ENCODE results near the gene GJA3.

GRCh38 chr13:20130012-20130411 is 30.8 kb downstream of the GJA3 start:
- no peak for TF ChIP-seq BHLHE40 (IDR thresholded peaks at IDR 0.05; ENCODE audit: borderline replicate concordance)
- no peak for TF ChIP-seq FOXM1 (IDR thresholded peaks at IDR 0.05; ENCODE audit: borderline replicate concordance)
- TF ChIP-seq NFRKB (IDR thresholded peaks at IDR 0.05), result no peak
- TF ChIP-seq ELF4 (IDR thresholded peaks at IDR 0.05), result no peak
- TF ChIP-seq PKNOX1 (IDR thresholded peaks at IDR 0.05), result no peak
- TF ChIP-seq SP1 (IDR thresholded peaks at IDR 0.05), result no peak
- no peak for TF ChIP-seq L3MBTL2 (conservative IDR thresholded peaks at IDR 0.05)
- TF ChIP-seq TARDBP (IDR thresholded peaks at IDR 0.05), result no peak

All from HEK293T (cell line).